HG02973 (cell line): ENCODE data around the gene LEFTY1.
"Not testable (repeated sequence)": the region's sequence is repeated elsewhere in the genome, so short reads cannot be mapped to it uniquely, and the experiment has no call there.

Experiments
- ATAC-seq: cut with Tn5 transposase; IDR thresholded peaks from one replicate; pipeline ENCODE4 v1.9.1; 2021; ENCODE audit warnings: moderate library complexity; ENCODE audit not compliant: unreplicated experiment

Gene LEFTY1

DNA sequence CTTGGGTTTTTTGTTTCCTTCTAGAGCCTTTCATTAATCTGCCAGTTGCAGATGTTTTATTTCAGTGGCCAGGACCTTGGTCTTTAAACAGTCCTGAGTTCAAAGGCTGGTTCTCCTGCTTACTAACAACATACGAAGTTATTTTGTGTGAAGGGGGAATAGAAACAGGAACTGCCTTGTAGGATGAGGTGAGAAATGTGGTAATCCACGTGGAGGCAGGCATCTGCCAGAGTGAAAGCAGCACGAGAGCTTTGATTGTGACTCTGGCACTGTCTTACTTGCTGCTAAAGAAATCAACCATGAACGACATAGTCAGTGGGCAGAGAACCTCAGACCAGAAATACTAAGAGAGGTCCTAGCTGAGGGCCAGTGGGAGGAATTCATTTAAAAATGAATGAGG lies 37.1 kb downstream of the LEFTY1 start:
- peak; percentile 66 for ATAC-seq

- ATAC-seq, result no peak
Observed at GRCh38 chr1:225850370-225850769, 38.6 kb downstream of the LEFTY1 start.

DNA sequence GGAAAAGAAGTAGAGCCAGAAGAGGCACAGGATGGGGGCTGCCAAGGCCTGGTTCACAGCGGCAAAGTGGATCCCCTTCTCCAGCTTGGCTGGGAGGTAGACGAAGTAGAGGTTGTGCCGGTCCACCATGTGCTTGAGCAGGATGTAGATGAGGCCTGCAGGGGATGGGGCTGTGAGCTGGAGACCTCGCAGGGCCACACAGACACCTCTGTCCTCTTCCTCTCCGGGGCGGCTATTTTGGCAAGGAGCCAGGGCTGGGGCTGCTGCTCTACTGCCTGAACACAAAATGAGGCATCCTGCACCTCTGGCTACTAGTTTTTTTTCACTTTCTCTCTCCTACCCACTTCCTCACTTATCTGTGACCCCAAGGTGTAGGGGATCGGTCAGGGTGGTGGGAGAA lies 39.0 kb downstream of the LEFTY1 start:
- no peak for ATAC-seq

DNA sequence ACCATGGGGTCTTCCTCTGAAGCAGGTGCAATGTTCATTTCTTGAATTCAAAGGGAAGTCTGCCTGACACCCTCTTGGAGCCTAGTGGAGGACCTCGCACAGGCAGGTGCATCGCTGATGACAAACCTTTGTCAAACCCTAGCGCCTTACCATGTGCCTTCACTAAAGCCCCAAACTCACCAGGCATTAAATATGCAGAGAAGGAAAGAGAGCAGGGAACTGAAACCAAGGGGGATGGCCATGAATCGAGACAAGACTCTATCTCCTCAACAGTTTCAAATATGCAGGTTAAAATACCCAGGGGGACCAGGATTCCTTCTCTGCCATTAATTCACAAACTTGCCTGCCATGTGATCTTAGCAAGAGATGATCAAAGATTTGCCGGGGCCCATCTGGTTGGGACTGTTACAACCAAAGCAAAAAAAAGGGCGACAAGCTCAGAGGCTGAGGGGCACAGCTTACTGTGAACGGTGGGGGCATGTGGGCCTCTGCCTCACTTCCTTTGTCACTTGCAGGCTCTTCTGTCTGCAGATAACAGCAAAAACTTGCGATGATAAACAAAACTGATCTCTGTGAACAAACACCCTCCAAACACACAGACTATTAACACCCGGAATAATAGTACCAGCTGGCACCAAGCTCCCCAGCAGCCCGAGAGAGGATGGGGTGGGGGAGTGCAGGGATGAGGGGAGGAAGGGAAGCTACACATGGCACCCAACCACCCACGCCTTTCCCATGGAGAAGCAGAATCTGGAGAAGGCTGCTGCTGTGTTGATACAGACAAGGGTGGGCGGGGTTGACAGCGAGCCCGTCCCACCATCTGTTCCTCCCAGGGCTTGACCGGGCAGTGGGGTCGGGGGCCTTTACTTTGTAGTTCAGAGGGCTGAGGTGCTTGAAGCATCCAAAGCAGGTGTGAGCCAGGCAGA lies 40.7 kb downstream of the LEFTY1 start:
- peak; percentile 51 for ATAC-seq

- no peak for ATAC-seq
Observed at GRCh38 chr1:225847610-225848009, 41.3 kb downstream of the LEFTY1 start.

DNA sequence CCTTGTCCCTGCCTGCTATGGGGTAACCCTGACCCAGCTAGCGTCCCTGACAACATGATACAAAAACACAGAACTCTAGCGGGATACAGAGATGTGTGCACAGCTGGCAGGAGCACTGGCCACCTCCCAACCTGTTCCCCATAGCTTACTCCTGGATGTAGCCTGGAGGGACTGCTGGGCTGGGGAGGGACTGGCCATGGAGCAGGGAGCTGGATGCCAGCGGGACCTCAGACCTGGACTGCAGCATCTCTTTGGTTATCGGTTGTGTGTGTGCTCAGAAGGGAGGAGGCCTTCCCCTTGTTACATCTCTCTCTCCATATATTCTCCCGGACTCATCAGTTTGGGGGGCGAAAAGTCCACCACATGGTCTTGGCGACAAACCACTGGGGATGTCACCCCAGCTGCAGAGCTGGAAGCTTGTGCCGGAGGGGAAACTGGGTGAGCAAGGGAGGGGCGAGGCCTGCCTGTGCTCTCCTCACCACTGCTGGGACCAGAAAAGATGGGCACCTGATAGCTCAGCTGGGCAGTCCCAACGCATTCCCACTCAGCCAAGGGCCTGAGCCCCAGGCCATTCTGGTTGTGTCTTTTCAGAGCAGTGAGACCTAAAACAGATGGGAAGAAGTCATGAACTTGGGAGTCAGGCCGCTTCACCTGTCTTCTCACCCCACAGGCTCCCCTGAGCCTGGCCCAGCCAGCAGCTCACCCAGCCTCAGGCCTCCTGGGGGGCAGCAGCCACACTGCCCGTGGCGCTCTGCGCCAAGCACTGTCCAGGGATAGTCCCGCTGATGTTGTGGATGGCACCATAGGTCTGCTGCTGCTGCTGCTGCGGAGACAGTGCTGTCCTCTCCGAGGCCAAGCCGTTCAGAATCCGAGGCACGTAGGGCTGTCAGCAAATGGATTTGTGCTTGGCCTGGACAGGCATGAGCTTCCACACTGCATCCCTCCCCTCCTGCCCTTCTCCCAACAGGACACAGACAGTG lies 42.3 kb downstream of the LEFTY1 start:
- ATAC-seq, result no peak

- no peak for ATAC-seq
Observed at GRCh38 chr1:225845571-225846259, 43.2 kb downstream of the LEFTY1 start.

DNA sequence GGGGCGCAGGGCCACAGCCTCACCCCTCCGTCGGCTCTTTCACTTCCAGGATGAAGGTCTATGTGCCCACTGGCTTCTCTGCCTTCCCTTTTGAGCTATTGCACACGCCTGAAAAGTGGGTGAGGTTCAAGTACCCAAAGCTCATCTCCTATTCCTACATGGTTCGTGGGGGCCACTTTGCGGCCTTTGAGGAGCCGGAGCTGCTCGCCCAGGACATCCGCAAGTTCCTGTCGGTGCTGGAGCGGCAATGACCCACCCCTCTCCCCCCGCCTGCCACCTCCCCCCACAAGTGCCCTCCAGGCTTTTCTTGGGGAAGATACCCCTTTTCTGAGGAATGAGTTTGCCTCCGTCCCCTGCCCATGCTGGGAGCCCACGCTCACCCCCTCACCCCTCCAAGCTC lies 43.8 kb downstream of the LEFTY1 start:
- no peak for ATAC-seq

DNA sequence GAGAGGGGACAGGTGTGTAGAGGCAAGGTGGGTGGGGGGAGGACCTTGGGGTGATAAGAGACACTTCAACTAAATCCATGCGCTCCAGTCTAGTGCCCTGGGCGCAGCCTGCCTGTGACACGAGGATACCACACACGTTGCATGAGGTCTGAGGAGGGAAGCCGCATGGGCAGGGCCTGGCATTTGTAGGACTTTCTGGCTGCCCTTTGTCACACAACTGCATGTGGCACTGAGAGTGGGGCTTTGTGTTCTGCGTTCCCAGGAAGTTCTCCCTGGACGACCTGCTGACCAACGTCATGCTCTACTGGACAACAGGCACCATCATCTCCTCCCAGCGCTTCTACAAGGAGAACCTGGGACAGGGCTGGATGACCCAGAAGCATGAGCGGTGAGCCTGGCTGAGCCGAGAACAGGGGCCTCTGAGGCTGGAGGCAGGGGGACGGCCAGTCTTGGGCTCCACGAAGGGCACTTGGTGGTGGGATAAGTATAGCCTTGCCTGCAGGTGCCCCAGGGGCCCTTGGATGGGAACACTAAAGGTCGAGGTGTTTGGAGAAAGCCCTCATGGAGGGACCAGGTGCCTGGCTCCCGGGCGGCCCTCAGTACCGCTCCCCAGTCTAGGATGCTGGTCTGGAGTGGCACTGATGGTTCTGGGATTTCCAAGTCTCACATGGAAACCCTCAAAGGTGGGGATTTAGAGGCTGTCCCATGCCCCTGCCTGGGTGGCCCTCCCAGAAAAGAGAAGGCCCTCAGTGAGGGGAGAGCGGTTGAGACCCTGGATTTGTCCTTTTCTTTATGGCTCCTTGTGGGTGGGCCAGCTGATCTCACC lies 44.5 kb downstream of the LEFTY1 start:
- no peak for ATAC-seq

DNA sequence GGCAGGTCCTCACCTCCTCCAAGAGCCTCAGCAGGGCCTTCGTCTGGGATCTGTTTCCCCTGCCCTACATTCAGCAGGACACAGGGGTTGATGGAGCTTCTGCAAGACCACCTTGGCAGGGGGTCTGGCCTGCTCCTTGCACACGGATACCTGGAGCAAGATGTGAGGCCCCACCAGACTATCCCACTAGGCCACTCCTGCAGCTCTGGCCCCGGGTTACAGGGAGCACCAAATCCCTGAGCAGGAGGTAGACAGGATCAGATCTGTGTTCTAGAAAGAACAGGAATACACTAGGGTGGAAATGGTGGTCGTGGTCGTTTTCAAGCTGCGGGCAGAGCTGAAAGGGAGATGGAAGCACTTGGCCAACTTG lies 45.5 kb downstream of the LEFTY1 start:
- ATAC-seq, result no peak

GRCh38 chr1:225842788-225843425 lies 46.0 kb downstream of the LEFTY1 start:
- no peak for ATAC-seq

DNA sequence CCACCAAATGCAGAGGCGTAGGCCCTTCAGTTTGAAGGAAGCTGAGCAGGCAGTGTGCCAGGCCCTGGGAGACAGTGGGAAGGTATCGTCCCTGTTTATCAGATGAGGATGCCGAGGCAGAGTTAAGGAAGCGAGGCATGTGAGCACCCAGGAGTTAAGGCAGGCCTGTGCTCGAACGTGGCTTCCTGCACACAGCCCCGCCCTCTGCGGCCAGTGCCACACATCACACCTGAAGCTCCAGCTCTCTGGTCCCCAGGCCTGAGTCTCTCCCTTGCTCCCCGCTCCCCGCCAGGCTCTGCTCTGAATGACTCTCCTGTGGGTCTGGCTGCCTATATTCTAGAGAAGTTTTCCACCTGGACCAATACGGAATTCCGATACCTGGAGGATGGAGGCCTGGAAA lies 46.9 kb downstream of the LEFTY1 start:
- ATAC-seq, result no peak

DNA sequence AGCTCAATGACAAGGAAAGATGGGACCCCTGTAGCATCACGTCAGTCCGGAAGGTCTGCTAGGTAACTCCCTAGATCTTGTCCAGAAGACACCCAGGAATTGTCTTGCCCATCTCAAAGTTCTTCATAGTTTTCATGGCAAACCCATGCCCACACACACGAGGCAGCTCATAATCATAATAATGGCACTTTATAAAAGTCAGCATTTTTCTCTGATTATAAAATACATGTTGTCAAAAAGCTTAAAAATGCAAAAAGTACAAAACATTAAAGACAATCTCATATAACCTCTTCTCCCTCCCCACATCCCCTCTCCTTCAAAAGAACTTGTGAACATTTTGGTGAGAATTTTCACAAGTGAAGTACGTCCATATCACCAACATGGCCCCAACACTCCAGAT lies 48.2 kb downstream of the LEFTY1 start:
- ATAC-seq, result no peak

DNA sequence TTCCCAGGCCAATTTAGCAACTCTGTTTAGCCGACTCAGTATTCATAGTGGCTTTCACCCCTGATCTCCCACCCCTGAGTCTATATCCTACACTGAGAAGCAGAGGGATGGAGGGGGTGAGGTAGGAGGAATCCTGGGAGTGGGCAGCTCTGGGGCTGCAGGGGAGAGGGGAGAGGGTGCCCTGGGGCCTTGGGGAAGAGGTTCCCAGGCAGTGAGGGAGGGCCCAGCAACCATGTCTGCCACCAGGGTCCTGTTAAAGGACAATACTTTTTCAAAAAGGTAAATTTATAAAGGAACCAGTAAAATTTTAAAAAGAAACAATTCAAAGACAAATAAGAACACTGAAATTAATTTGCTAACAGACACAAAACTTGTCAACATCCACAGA lies 48.7 kb downstream of the LEFTY1 start:
- no peak for ATAC-seq

- ATAC-seq, result no peak
Observed at GRCh38 chr1:225838793-225839192, 50.2 kb downstream of the LEFTY1 start.

DNA sequence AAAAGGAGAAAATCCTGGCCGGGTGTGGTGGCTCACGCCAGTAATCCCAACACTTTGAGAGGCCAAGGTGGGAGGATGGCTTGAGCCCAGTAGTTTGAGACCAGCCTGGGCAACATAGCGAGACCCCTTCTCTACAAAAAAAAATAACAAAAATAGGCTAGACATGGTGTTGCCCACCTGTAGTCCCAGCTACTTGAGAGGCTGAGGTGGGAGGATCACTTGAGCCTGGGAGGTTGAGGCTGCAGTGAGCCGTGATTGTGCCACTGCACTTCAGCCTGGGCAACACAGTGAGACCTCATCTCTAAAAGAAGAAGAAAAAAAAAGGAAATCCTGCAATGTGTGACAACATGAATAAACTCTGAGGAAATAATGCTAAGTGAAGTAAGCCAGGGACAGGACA lies 52.6 kb downstream of the LEFTY1 start:
- ATAC-seq, result not testable (repeated sequence)
